ENCODE measurements around the gene STKLD1. TPM values are rescaled to one million over a fixed set of nuclear protein-coding genes. Genes with fewer than 3 reads are reported as not detected.

Gene STKLD1
- total RNA-seq, 1 donor: 0.72 TPM

GRCh38 chr9:133401588-133401987 is 25.4 kb downstream of the STKLD1 start:
- TF ChIP-seq CTCF (IDR thresholded peaks at IDR 0.05; ENCODE audit: extremely low read depth, low read depth, low read length): no peak
- no peak overlapping the region for H3K4me2 ChIP-seq (ENCODE audit: insufficient read depth, low read length)
- peaks cover 9% of the 10 kb centered on the region for H4K20me1 ChIP-seq (ENCODE audit: insufficient read depth, low read length)
- H3K36me3 ChIP-seq (ENCODE audit: insufficient read depth, low read length): peaks cover 5% of the 10 kb centered on the region
- H3K4me1 ChIP-seq (ENCODE audit: insufficient read depth, low read length): peaks cover 10% of the 10 kb centered on the region
- DNase-seq (ENCODE audit: insufficient read length, low spot score, missing footprints): peak; percentile 61
- H3K4me3 ChIP-seq (ENCODE audit: insufficient read depth, low read length): no peak overlapping the region
- H3K9me3 ChIP-seq (ENCODE audit: low read depth, low read length): no peaks in the 10 kb centered on the region
- no peak overlapping the region for H3K27ac ChIP-seq (ENCODE audit: low read depth, low read length)
- H3K27me3 ChIP-seq (ENCODE audit: insufficient read depth, low read length): peaks cover 9% of the 10 kb centered on the region
- H2AFZ ChIP-seq (ENCODE audit: low read length): no peak overlapping the region
- H3K79me2 ChIP-seq (ENCODE audit: insufficient read depth, low read length): no peaks in the 10 kb centered on the region

GRCh38 chr9:133402689-133403088 is 26.5 kb downstream of the STKLD1 start:
- peaks cover 11% of the 10 kb centered on the region for H4K20me1 ChIP-seq (ENCODE audit: insufficient read depth, low read length)
- H2AFZ ChIP-seq (ENCODE audit: low read length): no peak overlapping the region
- peaks cover 10% of the 10 kb centered on the region for H3K4me1 ChIP-seq (ENCODE audit: insufficient read depth, low read length)
- H3K9me3 ChIP-seq (ENCODE audit: low read depth, low read length): no peaks in the 10 kb centered on the region
- no peaks in the 10 kb centered on the region for H3K79me2 ChIP-seq (ENCODE audit: insufficient read depth, low read length)
- DNase-seq (ENCODE audit: insufficient read length, low spot score, missing footprints): peak; percentile 18
- no peak for TF ChIP-seq CTCF (IDR thresholded peaks at IDR 0.05; ENCODE audit: extremely low read depth, low read depth, low read length)
- H3K27me3 ChIP-seq (ENCODE audit: insufficient read depth, low read length): peaks cover 6% of the 10 kb centered on the region
- no peak overlapping the region for H3K4me3 ChIP-seq (ENCODE audit: insufficient read depth, low read length)
- peaks cover 8% of the 10 kb centered on the region for H3K36me3 ChIP-seq (ENCODE audit: insufficient read depth, low read length)
- no peak overlapping the region for H3K4me2 ChIP-seq (ENCODE audit: insufficient read depth, low read length)
- H3K27ac ChIP-seq (ENCODE audit: low read depth, low read length): no peak overlapping the region

- H3K27ac ChIP-seq (ENCODE audit: low read depth, low read length): no peak overlapping the region
- no peak overlapping the region for H3K4me3 ChIP-seq (ENCODE audit: insufficient read depth, low read length)
- no peak overlapping the region for H3K4me2 ChIP-seq (ENCODE audit: insufficient read depth, low read length)
- H3K36me3 ChIP-seq (ENCODE audit: insufficient read depth, low read length): peaks cover 17% of the 10 kb centered on the region
- H4K20me1 ChIP-seq (ENCODE audit: insufficient read depth, low read length): peaks cover 11% of the 10 kb centered on the region
- DNase-seq (ENCODE audit: insufficient read length, low spot score, missing footprints): peak; percentile 57
- TF ChIP-seq CTCF (IDR thresholded peaks at IDR 0.05; ENCODE audit: extremely low read depth, low read depth, low read length): peak; percentile 47
- H2AFZ ChIP-seq (ENCODE audit: low read length): no peak overlapping the region
- no peaks in the 10 kb centered on the region for H3K9me3 ChIP-seq (ENCODE audit: low read depth, low read length)
- no peaks in the 10 kb centered on the region for H3K27me3 ChIP-seq (ENCODE audit: insufficient read depth, low read length)
- H3K79me2 ChIP-seq (ENCODE audit: insufficient read depth, low read length): no peaks in the 10 kb centered on the region
- H3K4me1 ChIP-seq (ENCODE audit: insufficient read depth, low read length): peaks cover 10% of the 10 kb centered on the region
These were observed 27.7 kb downstream of the STKLD1 start for GRCh38 chr9:133403766-133404453.

- DNase-seq (ENCODE audit: insufficient read length, low spot score, missing footprints): peak; percentile 27
- Histone ChIP-seq H2AFZ (ENCODE audit: low read length) (no peak overlapping the region), H3K4me3 (ENCODE audit: insufficient read depth, low read length) (no peak overlapping the region), H3K27ac (ENCODE audit: low read depth, low read length) (no peak overlapping the region), H3K79me2 (ENCODE audit: insufficient read depth, low read length) (no peaks in the 10 kb centered on the region), H3K27me3 (ENCODE audit: insufficient read depth, low read length) (no peaks in the 10 kb centered on the region), H3K9me3 (ENCODE audit: low read depth, low read length) (no peaks in the 10 kb centered on the region), H3K4me1 (ENCODE audit: insufficient read depth, low read length) (peaks cover 10% of the 10 kb centered on the region), H4K20me1 (ENCODE audit: insufficient read depth, low read length) (peaks cover 11% of the 10 kb centered on the region), H3K4me2 (ENCODE audit: insufficient read depth, low read length) (no peak overlapping the region), H3K36me3 (ENCODE audit: insufficient read depth, low read length) (peaks cover 17% of the 10 kb centered on the region)
- TF ChIP-seq CTCF (IDR thresholded peaks at IDR 0.05; ENCODE audit: extremely low read depth, low read depth, low read length): no peak
These were observed 28.4 kb downstream of the STKLD1 start for GRCh38 chr9:133404454-133405002.
